GM18511 (cell line): ENCODE measurements around the gene NUDCD2.

ENCODE experiments used
- ATAC-seq: cut with Tn5 transposase; IDR thresholded peaks from one replicate; pipeline ENCODE4 v1.9.1; 2021; ENCODE audit warnings: mild to moderate bottlenecking, moderate library complexity; ENCODE audit not compliant: unreplicated experiment

Gene NUDCD2

GRCh38 chr5:163459819-163460561 is at the start of gene NUDCD2:
Gene NUDCD2, minus strand, starts transcription at chr5:163460102. Its CDS starts 52 bp downstream, at chr5:163460050.
- peak; percentile 75 for ATAC-seq

DNA sequence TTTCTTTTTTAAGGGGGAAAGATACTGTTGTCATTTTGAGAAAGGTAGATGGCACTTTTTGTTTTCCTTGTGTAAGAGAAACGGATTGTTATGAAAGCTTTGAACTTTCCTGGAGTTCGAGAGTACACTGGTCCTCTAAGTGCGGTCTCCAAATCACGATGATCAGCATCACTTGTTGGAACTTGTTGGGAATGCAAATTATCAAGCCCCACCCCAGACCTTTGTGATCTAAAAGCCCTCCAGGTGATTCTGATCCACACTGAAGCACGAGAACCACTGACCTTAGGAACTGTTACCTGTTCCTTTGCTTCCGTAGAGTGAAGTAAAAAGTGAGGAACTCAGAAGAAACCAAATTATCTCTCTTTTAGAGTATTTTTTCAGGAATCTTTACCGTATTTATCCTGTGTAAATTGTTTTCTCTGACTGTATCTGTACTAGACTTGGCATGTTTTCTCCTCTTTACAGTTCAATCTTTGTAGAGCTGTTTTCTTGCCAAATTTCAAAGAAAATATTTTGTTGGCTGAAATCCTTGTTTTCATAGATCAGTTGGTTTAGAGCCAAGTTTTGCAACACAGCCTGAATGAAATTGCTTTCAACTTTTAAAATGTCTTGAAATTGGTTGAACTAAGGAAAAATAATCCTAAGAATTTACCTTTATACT is 49.5 kb upstream of the NUDCD2 start:
- ATAC-seq: no peak

DNA sequence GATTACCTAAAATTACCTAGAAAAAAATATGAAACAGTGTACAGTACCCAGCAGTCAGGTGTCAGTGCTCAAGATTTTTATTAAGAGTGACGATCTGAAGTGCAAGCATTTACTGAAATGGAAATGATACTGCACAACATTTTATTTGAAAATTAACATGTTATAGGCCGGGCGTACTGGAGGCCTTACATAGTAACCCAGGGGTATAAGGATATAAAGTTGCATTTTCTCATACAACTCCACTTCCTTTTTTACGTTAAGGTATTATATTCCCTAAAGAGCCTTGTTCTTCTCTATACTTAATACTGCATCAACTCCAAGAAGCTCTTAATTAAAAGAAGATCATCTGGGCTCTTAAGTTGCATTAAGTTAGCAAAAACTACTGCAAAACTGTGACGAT is 48.9 kb upstream of the NUDCD2 start:
- no peak for ATAC-seq

- ATAC-seq: no peak
These were observed 46.8 kb upstream of the NUDCD2 start for GRCh38 chr5:163506726-163507125.

- ATAC-seq: peak; percentile 16
These were observed 46.2 kb upstream of the NUDCD2 start for GRCh38 chr5:163506095-163506457.

DNA sequence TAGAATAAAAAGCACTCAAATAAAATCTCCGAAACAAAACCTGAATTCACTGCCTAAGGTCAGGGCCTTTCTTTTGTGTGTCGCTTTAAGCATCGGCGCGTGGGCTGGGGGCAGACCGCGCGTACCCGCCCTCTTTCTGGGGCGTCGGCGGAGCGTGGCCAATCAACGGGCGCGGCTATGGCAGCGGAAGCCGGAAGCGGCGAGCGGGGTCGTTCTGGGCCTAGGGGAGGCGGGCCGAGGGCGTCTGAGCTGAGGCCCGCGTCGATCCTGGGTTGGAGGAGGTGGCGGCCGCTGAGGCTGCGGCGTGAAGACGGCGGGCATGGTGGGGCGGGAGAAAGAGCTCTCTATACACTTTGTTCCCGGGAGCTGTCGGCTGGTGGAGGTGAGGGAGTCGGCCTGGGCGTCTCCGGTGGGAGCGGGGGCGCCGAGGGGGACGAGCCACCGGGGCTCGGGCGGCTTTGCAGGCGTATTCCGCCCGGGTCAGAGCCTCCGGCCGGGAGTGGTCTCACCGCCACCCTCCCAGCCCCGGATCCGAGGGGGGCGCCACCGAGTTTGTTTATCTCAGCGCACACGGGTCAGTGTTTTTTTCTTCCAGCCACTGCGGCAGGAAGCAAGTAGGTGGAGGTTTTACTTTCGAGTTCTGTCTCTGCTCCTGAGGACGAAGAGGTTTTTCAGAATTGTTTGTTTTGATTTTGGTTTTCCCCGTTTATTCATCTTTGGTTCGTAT is 45.6 kb upstream of the NUDCD2 start, which contains the start of gene MAT2B:
Gene MAT2B, plus strand, starts transcription at position 252 of the 727 bp plus-strand sequence. Its CDS starts 68 bp downstream, at position 320.
- ATAC-seq: peak; percentile 87

DNA sequence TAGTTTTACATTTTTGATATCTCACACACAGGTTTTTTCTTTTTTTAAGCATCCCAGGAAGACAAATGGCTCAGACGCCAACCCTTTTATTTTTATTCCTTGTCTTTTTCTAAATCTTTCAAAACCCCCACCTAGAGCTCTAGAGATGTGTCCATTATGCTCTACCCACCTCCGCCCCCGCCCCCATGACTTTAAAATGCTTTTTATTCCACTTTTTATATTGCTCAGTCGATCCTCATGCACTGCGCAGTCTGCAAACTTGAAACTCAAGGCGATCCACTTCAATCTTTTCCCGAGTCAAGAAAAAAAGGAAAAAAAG is 45.1 kb upstream of the NUDCD2 start:
- ATAC-seq: peak; percentile 12

- ATAC-seq: no peak
These were observed 44.4 kb upstream of the NUDCD2 start for GRCh38 chr5:163504079-163504931.

- no peak for ATAC-seq
These were observed 43.5 kb upstream of the NUDCD2 start for GRCh38 chr5:163503106-163504078.

DNA sequence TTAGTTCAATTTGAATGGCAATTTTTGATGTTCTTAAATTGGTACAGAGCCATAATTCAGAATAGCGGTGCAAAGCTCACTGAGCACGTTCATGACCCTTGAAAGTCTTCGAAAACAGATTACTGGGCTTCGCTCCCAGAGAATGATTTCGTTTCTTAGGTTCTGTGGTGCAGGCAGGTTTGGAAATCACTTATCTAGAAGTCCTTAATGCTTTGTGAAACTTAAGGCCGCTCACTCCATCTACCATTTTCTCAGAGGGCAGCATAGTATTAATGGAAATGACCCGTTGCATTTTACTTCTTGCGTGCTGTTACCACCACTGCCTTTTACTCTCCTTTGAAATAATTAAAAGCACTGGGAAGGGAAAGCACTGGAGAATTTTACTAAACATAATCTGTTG is 42.6 kb upstream of the NUDCD2 start:
- ATAC-seq: no peak

- ATAC-seq: no peak
These were observed 39.0 kb upstream of the NUDCD2 start for GRCh38 chr5:163498886-163499285.

DNA sequence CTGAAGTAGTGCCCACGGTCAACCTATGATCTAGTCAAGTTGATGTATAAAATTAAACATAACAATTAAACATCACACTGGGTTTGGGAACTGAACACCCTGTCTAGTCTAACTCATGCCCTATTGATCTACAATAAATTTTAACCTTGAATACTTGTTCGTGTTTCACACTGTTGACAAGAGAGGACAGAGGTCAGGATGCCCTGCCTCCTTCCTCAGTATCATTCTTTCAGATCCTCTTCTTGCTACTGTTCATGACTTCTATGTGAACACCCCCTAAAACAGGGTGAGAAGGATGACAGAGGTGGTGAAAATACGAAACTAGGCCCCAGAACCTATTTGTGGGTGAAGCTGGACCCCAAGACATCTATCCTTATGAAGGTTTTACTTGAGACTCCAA is 37.4 kb upstream of the NUDCD2 start:
- ATAC-seq: peak; percentile 90

DNA sequence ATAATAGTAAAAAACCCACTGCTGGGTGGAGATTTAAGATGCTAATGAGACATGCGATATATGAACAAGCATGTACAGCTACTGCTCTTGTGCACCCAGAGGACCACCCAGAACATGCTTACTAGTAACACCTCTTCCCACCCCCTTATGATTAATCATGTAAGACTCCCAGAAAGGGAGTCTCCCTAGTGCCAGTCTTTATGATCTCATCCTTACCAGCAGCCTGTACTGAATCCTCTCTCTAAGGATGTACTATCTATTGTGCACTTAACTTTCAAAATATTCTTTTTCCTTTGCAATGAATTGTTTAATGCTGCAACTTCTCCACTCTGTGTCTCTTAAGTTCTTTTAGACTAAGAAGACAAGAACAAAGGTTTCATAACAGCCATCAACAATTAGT is 36.4 kb upstream of the NUDCD2 start:
- ATAC-seq: no peak

- no peak for ATAC-seq
These were observed 29.8 kb upstream of the NUDCD2 start for GRCh38 chr5:163489745-163490075.

- ATAC-seq: no peak
These were observed 29.3 kb upstream of the NUDCD2 start for GRCh38 chr5:163489055-163489744.

DNA sequence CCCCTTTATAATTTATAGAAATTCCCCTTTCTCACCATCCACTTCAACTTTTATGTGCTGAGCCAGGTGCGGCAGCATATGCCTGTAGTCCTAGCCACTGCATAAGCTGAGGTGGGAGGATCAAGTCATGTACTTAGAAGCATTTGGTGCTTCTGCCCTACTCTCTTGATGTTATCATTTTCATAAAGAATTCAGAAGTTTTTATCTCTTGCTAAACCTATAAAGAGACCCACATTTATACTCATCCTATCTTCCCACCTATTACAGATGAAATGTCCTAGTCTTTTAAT is 19.0 kb upstream of the NUDCD2 start:
- no peak for ATAC-seq

GRCh38 chr5:163478126-163478981 is 18.5 kb upstream of the NUDCD2 start:
- no peak for ATAC-seq

DNA sequence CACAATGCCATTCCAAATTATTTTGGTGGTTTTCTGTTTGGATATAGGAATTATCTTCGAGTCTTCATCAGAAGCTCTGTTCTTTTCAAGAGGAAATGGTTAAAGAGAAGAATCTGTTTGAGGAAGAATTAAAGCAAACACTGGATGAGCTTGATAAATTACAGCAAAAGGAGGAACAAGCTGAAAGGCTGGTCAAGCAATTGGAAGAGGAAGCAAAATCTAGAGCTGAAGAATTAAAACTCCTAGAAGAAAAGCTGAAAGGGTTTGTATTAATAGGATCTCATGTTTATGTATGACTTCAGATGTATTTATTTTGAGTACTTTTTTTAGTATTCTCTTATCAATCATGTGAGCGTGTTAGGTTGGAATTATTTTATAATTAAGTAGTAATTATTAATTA is 15.5 kb upstream of the NUDCD2 start:
- ATAC-seq: no peak
